ENCODE measurements around the gene GRM4. TPM values are rescaled to one million over a fixed set of nuclear protein-coding genes. Genes with fewer than 3 reads are reported as not detected.

GRM4 gene
- total and polyA plus RNA-seq, 9 of the 15 experiments (the other 6 are each of a cell fraction or from before 2014, with no cell fraction given): 0.18 TPM; not detected in 8

DNA sequence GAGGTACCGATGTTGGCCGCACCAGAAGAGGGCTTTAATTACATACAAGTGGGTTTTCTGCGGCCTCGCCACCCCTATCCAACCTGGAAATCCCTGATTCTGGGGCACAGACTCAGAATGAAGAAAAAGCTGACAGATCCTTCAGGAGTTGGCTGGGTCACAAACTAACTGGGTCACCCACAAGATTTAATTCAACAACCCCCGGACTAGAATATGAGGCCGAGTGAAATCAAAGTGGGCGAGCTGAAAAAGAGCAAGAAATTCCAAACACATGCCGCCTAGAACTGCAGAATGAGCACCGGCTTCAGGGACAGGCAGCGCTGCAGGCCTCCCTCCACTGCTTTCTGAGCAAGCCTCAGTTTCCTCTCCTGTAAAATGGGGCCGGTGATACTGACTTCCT, 30.0 kb downstream of the GRM4 start:
- FAIRE-seq (no peak), ATAC-seq (no peak), DNase-seq (ENCODE audit: extremely low read depth in 1 of 4, low spot score in 3 of 4) (no peak)
- no peaks in the 10 kb centered on the region for H3K79me2 ChIP-seq (ENCODE audit: control insufficient read depth, insufficient read depth, low read length)
- intact Hi-C loops (cut with micrococcal nuclease): no loop called here
- no peak overlapping the region for H3K9ac ChIP-seq (ENCODE audit: insufficient read depth in 1 of 2, low read depth in 2 of 2, low read length in 2 of 2)
- no peaks in the 10 kb centered on the region for H3K4me1 ChIP-seq (replicated peaks in 1 of 2; ENCODE audit: control insufficient read depth in 2 of 2, insufficient read depth in 2 of 2, low read length in 2 of 2)
- no peaks in the 10 kb centered on the region for H3K36me3 ChIP-seq (ENCODE audit: control insufficient read depth, insufficient read depth, low read length)
- WGBS (ENCODE audit: insufficient coverage, low coverage, missing lambda C conversion rate): 7% methylated on average over 11 of the region's 11 CpGs
- POLR2A ChIA-PET: interaction anchor here (0.6 to 1.1 kb wide), 2 partner anchors 10 to 40 kb away, joined by 3 to 4 read pairs; no protein-coding TSS in a partner anchor
- in situ Hi-C loops (cut with MboI): no loop called here
- no peak overlapping the region for H3K4me3 ChIP-seq
- H4K20me1 ChIP-seq (replicated peaks; ENCODE audit: control insufficient read depth, insufficient read depth, low read length): peaks cover 25% of the 10 kb centered on the region
- CTCF ChIA-PET (ENCODE audit: low intra/inter-chr PET ratio): no interaction called here
- no peak overlapping the region for H3K27ac ChIP-seq (ENCODE audit: extremely low read depth, low read depth, low read length)
- peaks cover 15 to 49% of the 10 kb centered on the region in 2 experiments; a peak in 3 of 5 replicates for H3K27me3 ChIP-seq (ENCODE audit: control insufficient read depth in 2 of 2, insufficient read depth in 2 of 2, low read length in 2 of 2)
- no TSS peak for BruUV-seq (replicated peaks)
- H2AFZ ChIP-seq (ENCODE audit: low read depth, low read length): no peak overlapping the region
- H3K9me3 ChIP-seq (replicated peaks; ENCODE audit: control insufficient read depth, insufficient read depth, low read depth, low read length): no peaks in the 10 kb centered on the region
- H3K9me1 ChIP-seq (ENCODE audit: control insufficient read depth, insufficient read depth, low read length): no peaks in the 10 kb centered on the region
- no peak overlapping the region for H3K4me2 ChIP-seq (ENCODE audit: insufficient read depth, low read length)
- TF ChIP-seq CC2D1A (IDR thresholded peaks at IDR 0.05): no peak
- no peak for TF ChIP-seq ZNF318 (IDR thresholded peaks at IDR 0.05; ENCODE audit: borderline replicate concordance in 1 of 2, low read depth in 1 of 2)
- TF ChIP-seq SUPT5H (IDR thresholded peaks at IDR 0.05): no peak
- no peak for TF ChIP-seq OTX1 (CRISPR knock-in tag; IDR thresholded peaks at IDR 0.05)
- no peak for TF ChIP-seq RBM15 (IDR thresholded peaks at IDR 0.05; ENCODE audit: insufficient read depth, low read length)
- no peak for TF ChIP-seq RFX5 (IDR thresholded peaks at IDR 0.05; ENCODE audit: low read depth, low read length)
- TF ChIP-seq PRMT5 (CRISPR knock-in tag; IDR thresholded peaks at IDR 0.05): no peak
- no peak for TF ChIP-seq ZNF408 (CRISPR knock-in tag; IDR thresholded peaks at IDR 0.05; ENCODE audit: low read depth)
- no peak for TF ChIP-seq ZBTB8A (IDR thresholded peaks at IDR 0.05; ENCODE audit: partially characterized antibody)
- TF ChIP-seq RB1 (IDR thresholded peaks at IDR 0.05; ENCODE audit: low read depth): no peak
- TF ChIP-seq MYC (IDR thresholded peaks at IDR 0.05; ENCODE audit: low read depth, low read length): no peak
- no peak for TF ChIP-seq MYC (CRISPR knock-in tag; IDR thresholded peaks at IDR 0.05; ENCODE audit: borderline replicate concordance, low read depth)
- no peak for TF ChIP-seq KLF13 (tag; IDR thresholded peaks at IDR 0.05; ENCODE audit: borderline replicate concordance, low read depth)
- TF ChIP-seq CBX5 (IDR thresholded peaks at IDR 0.05; ENCODE audit: borderline replicate concordance, low read depth): no peak
- no peak for TF ChIP-seq ZNF583 (CRISPR knock-in tag; IDR thresholded peaks at IDR 0.05)
- no peak for TF ChIP-seq TCF7L2 (IDR thresholded peaks at IDR 0.05; ENCODE audit: low read depth, low read length)
- TF ChIP-seq ZBTB7A (IDR thresholded peaks at IDR 0.05; ENCODE audit: borderline replicate concordance, control insufficient read depth, low read depth, low read length): no peak
